ENCODE data around the gene SV2B. TPM values are rescaled to one million over a fixed set of nuclear protein-coding genes. Genes with fewer than 3 reads are reported as not detected.

SV2B gene
- total RNA-seq, 1 experiment from 2014 or later = not detected

DNA sequence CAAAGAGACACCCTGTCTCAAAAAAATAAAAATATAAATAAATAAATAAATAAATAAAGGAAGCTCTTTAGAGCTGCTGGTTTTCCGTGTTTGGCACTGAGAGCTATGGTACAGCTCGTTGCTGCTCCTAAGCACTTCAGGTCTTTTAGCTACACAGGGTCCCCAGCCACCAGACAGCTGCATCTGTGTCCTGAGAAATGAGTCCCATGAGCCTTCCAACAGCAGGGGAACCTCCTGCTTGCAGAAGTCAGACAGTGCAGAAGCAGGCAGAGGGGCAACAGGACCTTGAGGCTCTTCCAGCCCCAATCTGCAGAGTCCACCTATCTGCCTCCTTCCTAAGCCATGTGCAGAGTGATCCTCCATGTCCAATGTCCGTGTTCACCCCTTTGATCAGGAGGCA lies 159.0 kb downstream of the SV2B start:
- no peak overlapping the region for H2BK5ac ChIP-seq (ENCODE audit: insufficient read length, low read length)
- H3K4me3 Mint-ChIP-seq = no peak overlapping the region
- no peaks in the 10 kb centered on the region for H3K36me3 Mint-ChIP-seq (ENCODE audit: insufficient read depth in 1 of 3, low read depth in 3 of 3)
- no peak overlapping the region for H2BK120ac ChIP-seq (ENCODE audit: low read depth, low read length, poor library complexity, severe bottlenecking)
- no peak overlapping the region for H3K4ac ChIP-seq (ENCODE audit: low read depth, low read length)
- H2BK20ac ChIP-seq (ENCODE audit: low read depth, low read length, poor library complexity, severe bottlenecking) = no peak overlapping the region
- H3K79me2 ChIP-seq (ENCODE audit: insufficient read depth, low read length) = no peaks in the 10 kb centered on the region
- H3K23ac ChIP-seq (ENCODE audit: insufficient read length, low read depth, low read length) = no peak overlapping the region
- H4K8ac ChIP-seq (replicated peaks; ENCODE audit: insufficient read length, low read depth, low read length) = no peak overlapping the region
- H4K20me1 ChIP-seq (ENCODE audit: control insufficient read depth, insufficient read depth, insufficient read length) = no peaks in the 10 kb centered on the region
- no peak overlapping the region for H2AK5ac ChIP-seq (ENCODE audit: insufficient read length, low read length)
- no peak for DNase-seq
- H3K18ac ChIP-seq (ENCODE audit: insufficient read length, low read depth, low read length) = no peak overlapping the region
- H3K23me2 ChIP-seq (ENCODE audit: insufficient read length, low read depth, low read length, poor library complexity, severe bottlenecking) = no peaks in the 10 kb centered on the region
- TF ChIP-seq CTCF (conservative IDR thresholded peaks at IDR 0.05) = no peak
- no peak overlapping the region for H3K9ac ChIP-seq (ENCODE audit: extremely low read depth, insufficient read length, low read length)
- H3K9me3 Mint-ChIP-seq = no peaks in the 10 kb centered on the region; a peak in 1 of 5 replicates
- H3K4me1 Mint-ChIP-seq = no peaks in the 10 kb centered on the region
- no peaks in the 10 kb centered on the region for H3K79me1 ChIP-seq (ENCODE audit: insufficient read depth, low read depth, low read length, poor library complexity, severe bottlenecking)
- no peak overlapping the region; the same call in 1 of the 2 replicates for H3K14ac ChIP-seq (ENCODE audit: insufficient read depth, low read length)
- H4K5ac ChIP-seq (ENCODE audit: insufficient read length, low read depth, low read length) = no peak overlapping the region
- H3K4me1 ChIP-seq (ENCODE audit: insufficient read depth, low read length) = no peaks in the 10 kb centered on the region
- H3K9me3 ChIP-seq (ENCODE audit: control insufficient read depth, low read depth, low read length) = no peaks in the 10 kb centered on the region
- peaks cover 8% of the 10 kb centered on the region for H3K27me3 Mint-ChIP-seq (ENCODE audit: low read depth)
- no peak overlapping the region for H3K4me2 ChIP-seq (ENCODE audit: insufficient read depth, insufficient read length, low read length)
- H3T11ph ChIP-seq (ENCODE audit: low read length) = no peak overlapping the region
- no peak overlapping the region for H2BK15ac ChIP-seq (ENCODE audit: low read depth, low read length)
- H3K56ac ChIP-seq (ENCODE audit: insufficient read length, low read depth, low read length) = no peak overlapping the region
- WGBS (ENCODE audit: extremely low coverage, insufficient read length, low lambda C conversion rate) = no CpG with 5 or more reads among the region's 3 CpGs
- no peak overlapping the region for H2BK12ac ChIP-seq (ENCODE audit: insufficient read length, low read depth, low read length)
- no peak overlapping the region for H4K91ac ChIP-seq (ENCODE audit: insufficient read length, low read depth, low read length)
- H3K27ac Mint-ChIP-seq = no peak overlapping the region
- no peak overlapping the region for H3K27ac ChIP-seq (ENCODE audit: insufficient read length, low read depth, low read length)
- H3K27me3 ChIP-seq (ENCODE audit: insufficient read depth, low read length) = no peaks in the 10 kb centered on the region
- no peak overlapping the region for H2AFZ ChIP-seq (ENCODE audit: low read length)

Measured in H9 (cell line).